SU-DHL-6 (cell line): ENCODE data around the gene GDF10.

Experiments used
- H2AFZ ChIP-seq: fragments of 200-600 bp; sonication (generic); 2 replicates; pipeline ENCODE4 v1.6.1; 2014; ENCODE audit warnings: low read depth, mild to moderate bottlenecking, moderate library complexity, mixed read lengths, antibody characterized with exemption, low read length; ENCODE audit not compliant: severe bottlenecking
- H3F3A ChIP-seq: fragments of 200-600 bp; shearing (Covaris generic); 2 replicates; pipeline ENCODE4 v1.6.0; 2016; ENCODE audit warnings: antibody characterized with exemption, mild to moderate bottlenecking; ENCODE audit not compliant: insufficient read depth
- H3K27ac ChIP-seq: fragments of 200-600 bp; sonication (generic); 2 replicates; pipeline ENCODE4 v1.5.1; 2016; ENCODE audit warnings: low read depth, mild to moderate bottlenecking, low read length, moderate library complexity, mixed read lengths
- H3K27me3 ChIP-seq: fragments of 200-600 bp; sonication (generic), shearing (Covaris generic); 2 replicates; pipeline ENCODE4 v1.6.0; 2014; ENCODE audit warnings: mild to moderate bottlenecking, low read length
- H3K36me3 ChIP-seq: fragments of 200-600 bp; sonication (generic); 2 replicates; pipeline ENCODE4 v1.6.1; 2014; ENCODE audit warnings: mild to moderate bottlenecking, low read length, mixed read lengths
- H3K4me2 ChIP-seq: fragments of 300-600, 200-600 bp; shearing (Covaris generic), sonication (generic); 2 replicates; pipeline ENCODE4 v1.6.0; 2014; ENCODE audit warnings: low read length, low read depth, mild to moderate bottlenecking; ENCODE audit not compliant: poor library complexity, severe bottlenecking
- H3K4me3 ChIP-seq: fragments of 200-600 bp; sonication (generic); 2 replicates; pipeline ENCODE4 v1.5.1; 2014; ENCODE audit warnings: antibody characterized with exemption, low read length, mild to moderate bottlenecking, mixed read lengths; ENCODE audit not compliant: insufficient read depth, poor library complexity, severe bottlenecking
- H3K79me2 ChIP-seq: fragments of 200-600 bp; sonication (generic); 2 replicates; pipeline ENCODE4 v1.6.1; 2014; ENCODE audit warnings: mild to moderate bottlenecking, low read length, moderate library complexity; ENCODE audit not compliant: insufficient read depth
- H3K9ac ChIP-seq: fragments of 200-600 bp; sonication (generic); 2 replicates; pipeline ENCODE4 v1.7.0; 2014; ENCODE audit warnings: mild to moderate bottlenecking, low read length
- H3K9me2 ChIP-seq: fragments of 200-600 bp; sonication (generic); replicated peaks from 2 replicates; pipeline ENCODE4 v1.6.1; 2014; ENCODE audit warnings: low read length; ENCODE audit not compliant: insufficient read depth
- H3K9me3 ChIP-seq: fragments of 200-600 bp; sonication (generic); 2 replicates; pipeline ENCODE4 v1.6.1; 2014; ENCODE audit warnings: low read length, mixed read lengths; ENCODE audit not compliant: insufficient read depth
- H4K20me1 ChIP-seq: fragments of 200-600 bp; sonication (generic); 2 replicates; pipeline ENCODE4 v1.6.1; 2014; ENCODE audit warnings: low read depth, mild to moderate bottlenecking, antibody characterized with exemption, low read length, moderate library complexity, mixed read lengths
- CTCF ChIP-seq: fragments of 200-600 bp; sonication (generic); IDR thresholded peaks from one replicate; pipeline ENCODE4 v1.5.1; 2017; ENCODE audit warnings: antibody characterized with exemption, mild to moderate bottlenecking, low read length, moderate library complexity; ENCODE audit not compliant: insufficient read depth, poor library complexity, severe bottlenecking
- EZH2phosphoT487 ChIP-seq: fragments of 200-600 bp; sonication (generic), shearing (Covaris generic); conservative IDR thresholded peaks from 2 replicates; pipeline ENCODE4 v1.6.1; 2018; ENCODE audit warnings: mild to moderate bottlenecking, antibody characterized with exemption, low read length, moderate library complexity, mixed read lengths

Gene GDF10

GRCh38 chr10:47261121-47261520, 38.9 kb upstream of the GDF10 start:
- H3K27me3 ChIP-seq, result no peaks in the 10 kb centered on the region
- no peaks in the 10 kb centered on the region for H3K79me2 ChIP-seq
- H3K9me3 ChIP-seq, result no peaks in the 10 kb centered on the region
- H3K9me2 ChIP-seq, result no peaks in the 10 kb centered on the region
- H3F3A ChIP-seq, result no peaks in the 10 kb centered on the region
- TF ChIP-seq CTCF, result no peak
- TF ChIP-seq EZH2phosphoT487, result no peak
- no peak overlapping the region for H3K27ac ChIP-seq
- peak overlapping the region; percentile 3 for H3K4me2 ChIP-seq
- H2AFZ ChIP-seq, result peak overlapping the region; percentile 37
- H3K4me3 ChIP-seq, result no peak overlapping the region
- H3K9ac ChIP-seq, result no peak overlapping the region
- H3K36me3 ChIP-seq, result no peaks in the 10 kb centered on the region
- no peaks in the 10 kb centered on the region for H4K20me1 ChIP-seq

GRCh38 chr10:47261556-47261955, 38.4 kb upstream of the GDF10 start:
- Histone ChIP-seq H3K4me2 (no peak overlapping the region), H3K9me3 (no peaks in the 10 kb centered on the region), H3K9ac (no peak overlapping the region), H3K79me2 (no peaks in the 10 kb centered on the region), H3F3A (no peaks in the 10 kb centered on the region), H3K36me3 (no peaks in the 10 kb centered on the region), H3K4me3 (no peak overlapping the region), H4K20me1 (no peaks in the 10 kb centered on the region), H3K27ac (no peak overlapping the region), H3K27me3 (no peaks in the 10 kb centered on the region), H3K9me2 (no peaks in the 10 kb centered on the region), H2AFZ (no peak overlapping the region)
- TF ChIP-seq CTCF (no peak), EZH2phosphoT487 (no peak)

- no peak for TF ChIP-seq CTCF
- no peak for TF ChIP-seq EZH2phosphoT487
- no peaks in the 10 kb centered on the region for H3K9me3 ChIP-seq
- H3K9ac ChIP-seq, result no peak overlapping the region
- H3K4me2 ChIP-seq, result no peak overlapping the region
- no peak overlapping the region for H3K4me3 ChIP-seq
- H3F3A ChIP-seq, result no peaks in the 10 kb centered on the region
- no peak overlapping the region for H3K27ac ChIP-seq
- H3K27me3 ChIP-seq, result no peaks in the 10 kb centered on the region
- no peaks in the 10 kb centered on the region for H4K20me1 ChIP-seq
- no peaks in the 10 kb centered on the region for H3K36me3 ChIP-seq
- H3K9me2 ChIP-seq, result no peaks in the 10 kb centered on the region
- no peak overlapping the region for H2AFZ ChIP-seq
- no peaks in the 10 kb centered on the region for H3K79me2 ChIP-seq
Measured at GRCh38 chr10:47262606-47263533, 37.1 kb upstream of the GDF10 start.
